Neuronal stem cell (in vitro differentiated cells): ENCODE measurements around the gene EIF4EBP3.
A peak's percentile ranks its signal among the peaks of the same experiment; 100 is the strongest.

Experiments
- DNase-seq: peaks from one replicate; pipeline ENCODE4 v3.0.0-alpha.2; 2013; ENCODE audit warnings: low spot score
- H2AFZ ChIP-seq: one replicate; pipeline ENCODE4 v1.6.1; 2013; ENCODE audit warnings: mild to moderate bottlenecking, low read length, inconsistent platforms
- H2AK5ac ChIP-seq: 2 replicates; pipeline ENCODE4 v1.6.1; 2013; ENCODE audit warnings: low read depth, mild to moderate bottlenecking, inconsistent platforms, low read length, moderate library complexity, mixed read lengths
- H2BK120ac ChIP-seq: 2 replicates; pipeline ENCODE4 v1.6.1; 2013; ENCODE audit warnings: low read depth, mild to moderate bottlenecking, inconsistent platforms, low read length, moderate library complexity, mixed read lengths
- H2BK12ac ChIP-seq: one replicate; pipeline ENCODE4 v1.6.1; 2013; ENCODE audit warnings: low read length, inconsistent platforms
- H2BK15ac ChIP-seq: 2 replicates; pipeline ENCODE4 v1.6.1; 2013; ENCODE audit warnings: mild to moderate bottlenecking, low read length, inconsistent platforms, mixed read lengths
- H2BK5ac ChIP-seq: one replicate; pipeline ENCODE4 v1.6.1; 2013; ENCODE audit warnings: inconsistent platforms, mild to moderate bottlenecking, low read length, moderate library complexity
- H3K14ac ChIP-seq: one replicate; pipeline ENCODE4 v1.6.1; 2013; ENCODE audit warnings: low read length, inconsistent platforms
- H3K18ac ChIP-seq: 2 replicates; pipeline ENCODE4 v1.6.1; 2013; ENCODE audit warnings: low read length, inconsistent platforms
- H3K23ac ChIP-seq: 2 replicates; pipeline ENCODE4 v1.6.1; 2013; ENCODE audit warnings: low read depth, mild to moderate bottlenecking, mixed read lengths, low read length, inconsistent platforms; ENCODE audit not compliant: poor library complexity
- H3K27ac ChIP-seq: replicated peaks from 3 replicates; pipeline ENCODE4 v1.5.1; 2013; ENCODE audit warnings: low read length, inconsistent platforms
- H3K27me3 ChIP-seq, 3 experiments: 2 replicates each; pipeline ENCODE4 v1.6.1; 2013; ENCODE audit warnings: low read length in 3 of 3, mild to moderate bottlenecking in 2 of 3, inconsistent platforms in 1 of 3, low read depth in 1 of 3, mixed read lengths in 1 of 3, moderate library complexity in 1 of 3; ENCODE audit not compliant: control insufficient read depth in 3 of 3, insufficient read depth in 3 of 3
- H3K36me3 ChIP-seq, 2 donors: replicated peaks in 1 of 2; 2 replicates each; pipeline ENCODE4 v1.6.1; 2013; ENCODE audit warnings: low read length in 2 of 2; ENCODE audit not compliant: control insufficient read depth in 2 of 2, insufficient read depth in 2 of 2
- H3K4ac ChIP-seq: 2 replicates; pipeline ENCODE4 v1.6.1; 2013; ENCODE audit warnings: inconsistent platforms, mild to moderate bottlenecking, low read length, moderate library complexity
- H3K4me1 ChIP-seq, 2 donors: 1 replicate in 1 of 2; 2 replicates in 1 of 2; pipeline ENCODE4 v1.6.1; 2013; ENCODE audit warnings: low read length in 2 of 2, low read depth in 1 of 2; ENCODE audit not compliant: control insufficient read depth in 2 of 2, insufficient read depth in 1 of 2
- H3K4me2 ChIP-seq: one replicate; pipeline ENCODE4 v1.6.1; 2013; ENCODE audit warnings: mild to moderate bottlenecking, low read length, inconsistent platforms; ENCODE audit not compliant: insufficient read depth, poor library complexity, severe bottlenecking
- H3K4me3 ChIP-seq, 2 donors: 2 replicates each; pipeline ENCODE4 v1.5.1; 2013; ENCODE audit warnings: low read length in 2 of 2, mild to moderate bottlenecking in 2 of 2, inconsistent platforms in 1 of 2, moderate library complexity in 1 of 2
- H3K79me1 ChIP-seq: one replicate; pipeline ENCODE4 v1.6.1; 2013; ENCODE audit warnings: low read depth, mild to moderate bottlenecking, inconsistent platforms, low read length, moderate library complexity
- H3K9ac ChIP-seq: one replicate; pipeline ENCODE4 v1.6.1; 2013; ENCODE audit warnings: mild to moderate bottlenecking, low read depth, low read length, inconsistent platforms; ENCODE audit not compliant: poor library complexity
- H3K9me3 ChIP-seq, 2 donors: replicated peaks in 1 of 2; 2 replicates each; pipeline versions ENCODE3 to v1.6.1; 2013; ENCODE audit warnings: low read length in 2 of 2, mild to moderate bottlenecking in 2 of 2, inconsistent platforms in 1 of 2, low read depth in 1 of 2, mixed read lengths in 1 of 2, moderate library complexity in 1 of 2; ENCODE audit not compliant: control insufficient read depth in 2 of 2, insufficient read depth in 1 of 2
- H4K8ac ChIP-seq: one replicate; pipeline ENCODE4 v1.6.1; 2013; ENCODE audit warnings: low read depth, mild to moderate bottlenecking, inconsistent platforms, low read length, moderate library complexity
- H4K91ac ChIP-seq: one replicate; pipeline ENCODE4 v1.6.1; 2013; ENCODE audit warnings: low read length, low read depth, mild to moderate bottlenecking, inconsistent platforms; ENCODE audit not compliant: poor library complexity
- WGBS, 2 donors: extraction: QIAGEN DNeasy Blood & Tissue Kit; methylation state at CpG; one replicate each; pipeline ENCODE4 v1.1.7; 2013; ENCODE audit warnings: missing lambda C conversion rate in 2 of 2, mixed read lengths in 1 of 2; ENCODE audit not compliant: insufficient read length in 2 of 2, insufficient replicate concordance in 1 of 2; ENCODE audit errors: extremely low coverage in 2 of 2; 5-methylcytosine and 5-hydroxymethylcytosine counted together

Gene EIF4EBP3

GRCh38 chr5:140594169-140594568 lies 46.7 kb downstream of the EIF4EBP3 start:
- Histone ChIP-seq H2BK15ac (no peak overlapping the region), H2BK5ac (no peak overlapping the region), H3K9ac (peak overlapping the region; percentile 3), H3K27me3 (peaks cover 0 to 9% (median 0%) of the 10 kb centered on the region in 3 experiments), H2BK120ac (no peak overlapping the region), H3K4ac (no peak overlapping the region), H2AK5ac (peak overlapping the region; percentile 56), H3K79me1 (no peaks in the 10 kb centered on the region), H2BK12ac (no peak overlapping the region), H3K23ac (no peak overlapping the region), H4K91ac (no peak overlapping the region), H2AFZ (no peak overlapping the region), H3K4me3 (peak overlapping the region in 1 of 2 donors; percentile 64), H3K18ac (no peak overlapping the region), H3K14ac (no peak overlapping the region), H3K27ac (no peak overlapping the region), H4K8ac (no peak overlapping the region), H3K9me3 (no peaks in the 10 kb centered on the region), H3K36me3 (no peaks in the 10 kb centered on the region), H3K4me1 (peaks cover 0 to 1% of the 10 kb centered on the region in 2 donors), H3K4me2 (no peak overlapping the region)
- no CpG with 5 or more reads among the region's 6 CpGs for WGBS, 2 donors
- DNase-seq, result no peak

- WGBS, 2 donors, result no CpG with 5 or more reads among the region's 5 CpGs
- Histone ChIP-seq H3K4me3 (no peak overlapping the region), H4K8ac (no peak overlapping the region), H3K9me3 (no peaks in the 10 kb centered on the region), H3K4ac (no peak overlapping the region), H3K27ac (no peak overlapping the region), H4K91ac (no peak overlapping the region), H3K9ac (no peak overlapping the region), H2BK120ac (no peak overlapping the region), H3K79me1 (no peaks in the 10 kb centered on the region), H3K23ac (no peak overlapping the region), H3K27me3 (peaks cover 0 to 6% (median 0%) of the 10 kb centered on the region in 3 experiments), H2BK12ac (no peak overlapping the region), H3K4me2 (no peak overlapping the region), H2AFZ (no peak overlapping the region), H3K14ac (no peak overlapping the region), H3K36me3 (no peaks in the 10 kb centered on the region), H3K4me1 (no peaks in the 10 kb centered on the region), H2BK15ac (no peak overlapping the region), H2BK5ac (no peak overlapping the region), H2AK5ac (no peak overlapping the region), H3K18ac (no peak overlapping the region)
- DNase-seq, result no peak
These were observed 48.3 kb downstream of the EIF4EBP3 start for GRCh38 chr5:140595538-140596300.

DNA sequence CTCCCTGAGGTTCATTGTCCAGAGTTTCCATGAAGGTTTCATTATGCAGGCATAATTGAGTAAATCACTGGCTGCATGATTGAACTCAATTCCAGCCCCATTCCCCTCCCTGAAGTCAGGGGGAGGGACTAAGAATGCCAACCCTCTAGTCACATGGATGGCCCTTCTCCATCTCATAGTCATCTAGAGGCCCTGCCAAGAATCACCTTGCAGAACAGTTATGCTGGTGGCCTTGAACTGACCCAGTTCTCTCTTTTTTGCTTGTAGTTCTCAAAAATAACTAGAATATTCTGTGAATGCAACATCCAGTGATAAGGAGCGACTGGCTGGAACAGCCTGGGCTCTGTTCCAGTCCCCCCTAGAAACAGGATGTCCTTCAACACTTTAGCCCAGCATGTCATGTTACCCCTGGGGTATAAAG lies 48.9 kb downstream of the EIF4EBP3 start:
- no peak overlapping the region for H2BK12ac ChIP-seq
- H3K27ac ChIP-seq, result no peak overlapping the region
- no peak overlapping the region for H2BK120ac ChIP-seq
- H3K18ac ChIP-seq, result no peak overlapping the region
- H2BK5ac ChIP-seq, result no peak overlapping the region
- no CpG with 5 or more reads among the region's 1 CpG for WGBS, 2 donors
- H3K14ac ChIP-seq, result no peak overlapping the region
- no peak overlapping the region for H3K9ac ChIP-seq
- H3K4me3 ChIP-seq, result no peak overlapping the region
- no peak overlapping the region for H2BK15ac ChIP-seq
- H3K9me3 ChIP-seq, result no peaks in the 10 kb centered on the region
- no peaks in the 10 kb centered on the region for H3K79me1 ChIP-seq
- H3K4me1 ChIP-seq, result no peaks in the 10 kb centered on the region
- H3K4me2 ChIP-seq, result no peak overlapping the region
- no peak overlapping the region for H3K23ac ChIP-seq
- no peaks in the 10 kb centered on the region for H3K36me3 ChIP-seq
- no peak overlapping the region for H3K4ac ChIP-seq
- H4K91ac ChIP-seq, result no peak overlapping the region
- no peak for DNase-seq
- H2AFZ ChIP-seq, result no peak overlapping the region
- peaks cover 0 to 10% (median 0%) of the 10 kb centered on the region in 3 experiments for H3K27me3 ChIP-seq
- no peak overlapping the region for H2AK5ac ChIP-seq
- no peak overlapping the region for H4K8ac ChIP-seq

GRCh38 chr5:140598836-140599235 lies 51.4 kb downstream of the EIF4EBP3 start:
- Histone ChIP-seq H3K36me3 (no peaks in the 10 kb centered on the region), H2BK15ac (no peak overlapping the region), H3K4ac (no peak overlapping the region), H3K14ac (no peak overlapping the region), H4K91ac (no peak overlapping the region), H3K27ac (no peak overlapping the region), H3K18ac (no peak overlapping the region), H3K79me1 (no peaks in the 10 kb centered on the region), H4K8ac (no peak overlapping the region), H3K9me3 (peaks cover 0 to 2% of the 10 kb centered on the region in 2 donors), H3K23ac (no peak overlapping the region), H2BK5ac (no peak overlapping the region), H3K4me3 (no peak overlapping the region), H3K4me2 (no peak overlapping the region), H2AK5ac (no peak overlapping the region), H2BK120ac (no peak overlapping the region), H2AFZ (no peak overlapping the region), H3K27me3 (peaks cover 0 to 10% (median 0%) of the 10 kb centered on the region in 3 experiments), H3K9ac (no peak overlapping the region), H2BK12ac (no peak overlapping the region), H3K4me1 (no peaks in the 10 kb centered on the region)
- WGBS, 2 donors, result no CpG with 5 or more reads among the region's 2 CpGs
- DNase-seq, result no peak
